ENCODE results near the gene PREB. TPM values are rescaled to one million over a fixed set of nuclear protein-coding genes. Genes with fewer than 3 reads are reported as not detected.

PREB gene
- total RNA-seq, 2 experiments from 2014 or later: 12.3 to 12.6 TPM

DNA sequence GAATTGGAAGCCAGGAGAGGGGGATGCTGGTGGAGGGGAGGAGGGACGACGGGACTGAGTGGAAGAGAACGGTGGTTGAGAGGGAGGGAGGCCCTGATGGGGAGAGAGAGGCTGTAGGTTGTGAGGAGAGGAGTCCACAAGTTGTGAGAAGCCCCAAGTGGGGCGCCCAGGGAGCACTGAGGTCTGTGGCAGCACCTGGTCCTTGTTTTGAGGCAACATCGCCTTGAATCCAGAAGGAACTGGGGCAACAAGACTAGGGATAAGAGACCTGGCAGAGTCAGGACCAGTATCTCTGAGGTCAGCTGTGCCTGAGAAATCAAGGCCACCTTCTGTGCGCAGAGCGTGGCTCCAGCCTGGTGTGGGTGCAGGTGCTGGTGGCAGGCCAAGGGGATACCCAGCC is 3.7 kb upstream of the PREB start:
- ATAC-seq (ENCODE audit: poor library complexity): no peak
- intact Hi-C loops (cut with DNase I, micrococcal nuclease): loop anchor here in 1 of 2 experiments (5.0 kb wide), 1 partner anchor 239 kb away; no protein-coding TSS in a partner anchor
- TF ChIP-seq, protein P1, sequence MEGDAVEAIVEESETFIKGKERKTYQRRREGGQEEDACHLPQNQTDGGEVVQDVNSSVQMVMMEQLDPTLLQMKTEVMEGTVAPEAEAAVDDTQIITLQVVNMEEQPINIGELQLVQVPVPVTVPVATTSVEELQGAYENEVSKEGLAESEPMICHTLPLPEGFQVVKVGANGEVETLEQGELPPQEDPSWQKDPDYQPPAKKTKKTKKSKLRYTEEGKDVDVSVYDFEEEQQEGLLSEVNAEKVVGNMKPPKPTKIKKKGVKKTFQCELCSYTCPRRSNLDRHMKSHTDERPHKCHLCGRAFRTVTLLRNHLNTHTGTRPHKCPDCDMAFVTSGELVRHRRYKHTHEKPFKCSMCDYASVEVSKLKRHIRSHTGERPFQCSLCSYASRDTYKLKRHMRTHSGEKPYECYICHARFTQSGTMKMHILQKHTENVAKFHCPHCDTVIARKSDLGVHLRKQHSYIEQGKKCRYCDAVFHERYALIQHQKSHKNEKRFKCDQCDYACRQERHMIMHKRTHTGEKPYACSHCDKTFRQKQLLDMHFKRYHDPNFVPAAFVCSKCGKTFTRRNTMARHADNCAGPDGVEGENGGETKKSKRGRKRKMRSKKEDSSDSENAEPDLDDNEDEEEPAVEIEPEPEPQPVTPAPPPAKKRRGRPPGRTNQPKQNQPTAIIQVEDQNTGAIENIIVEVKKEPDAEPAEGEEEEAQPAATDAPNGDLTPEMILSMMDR (IDR thresholded peaks at IDR 0.05): no peak
- peaks cover 5% of the 10 kb centered on the region for H3K9me3 Mint-ChIP-seq
- ChIA-PET CTCF (no interaction called here), POLR2A (no interaction called here)
- peaks cover 5% of the 10 kb centered on the region for H3K27me3 Mint-ChIP-seq
- no peak overlapping the region for H3K27ac Mint-ChIP-seq
- peaks cover 8% of the 10 kb centered on the region for H3K36me3 Mint-ChIP-seq (ENCODE audit: low read depth)
- no peaks in the 10 kb centered on the region for H3K36me3 ChIP-seq (ENCODE audit: insufficient read depth, low read length)
- H3K27me3 ChIP-seq (ENCODE audit: control insufficient read depth in 1 of 2, insufficient read depth in 2 of 2, low read length in 2 of 2): no peaks in the 10 kb centered on the region
- peaks cover 16% of the 10 kb centered on the region for H3K4me1 ChIP-seq (ENCODE audit: insufficient read depth, low read length)
- peaks cover 13% of the 10 kb centered on the region for H3K4me1 Mint-ChIP-seq (ENCODE audit: low read depth)
- H3K4me3 Mint-ChIP-seq: peak overlapping the region; percentile 42
- H3K27ac ChIP-seq (ENCODE audit: low read depth in 1 of 2, low read length in 2 of 2): no peak overlapping the region
- H3K4me3 ChIP-seq (ENCODE audit: low read length): no peak overlapping the region
- DNase-seq: no peak
- peaks cover 0 to 3% of the 10 kb centered on the region in 2 experiments for H3K9me3 ChIP-seq (ENCODE audit: control insufficient read depth in 1 of 2, insufficient read depth in 1 of 2, low read length in 2 of 2)

- no peak overlapping the region for H3K4me3 Mint-ChIP-seq
Observed at GRCh38 chr2:27137322-27137935, 3.0 kb upstream of the PREB start.

DNA sequence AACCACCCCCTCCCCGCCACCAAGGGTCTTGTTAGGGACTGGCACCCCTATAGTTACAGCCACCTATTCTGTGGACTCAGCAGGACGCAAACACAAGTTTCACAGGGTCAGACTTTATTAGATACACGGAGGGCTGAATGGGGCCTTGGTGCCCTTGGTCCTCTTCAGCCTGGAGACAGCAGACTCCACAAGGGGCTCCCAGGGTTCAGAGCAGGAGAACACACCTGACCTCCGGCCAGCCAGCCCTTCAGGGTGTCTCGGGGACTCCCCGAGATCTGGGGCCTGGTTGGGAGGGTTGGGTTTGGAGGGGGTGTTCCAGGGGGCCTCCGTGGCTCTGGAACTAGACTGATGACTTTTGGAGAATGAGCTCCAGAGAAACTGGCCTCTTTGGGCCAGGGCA is 2.3 kb upstream of the PREB start:
- Histone ChIP-seq H3K27me3 (ENCODE audit: control insufficient read depth in 1 of 2, insufficient read depth in 2 of 2, low read length in 2 of 2) (no peaks in the 10 kb centered on the region), H3K27ac (ENCODE audit: low read depth in 1 of 2, low read length in 2 of 2) (no peak overlapping the region), H3K4me3 (ENCODE audit: low read length) (no peak overlapping the region), H3K36me3 (ENCODE audit: insufficient read depth, low read length) (peaks cover 12% of the 10 kb centered on the region), H3K4me1 (ENCODE audit: insufficient read depth, low read length) (peaks cover 27% of the 10 kb centered on the region), H3K9me3 (ENCODE audit: control insufficient read depth in 1 of 2, insufficient read depth in 1 of 2, low read length in 2 of 2) (no peaks in the 10 kb centered on the region)
- Mint-ChIP-seq H3K36me3 (ENCODE audit: low read depth) (peaks cover 16% of the 10 kb centered on the region), H3K27me3 (no peaks in the 10 kb centered on the region), H3K4me1 (ENCODE audit: low read depth) (peaks cover 19% of the 10 kb centered on the region), H3K4me3 (no peak overlapping the region), H3K9me3 (no peaks in the 10 kb centered on the region), H3K27ac (no peak overlapping the region)
- ChIA-PET CTCF (interaction anchor here (0.6 to 1.0 kb wide), 2 partner anchors 13 to 33 kb away, joined by 5 read pairs; partner anchors contain the start of gene ABHD1), POLR2A (no interaction called here)
- no peak for DNase-seq
- TF ChIP-seq, protein P1 (IDR thresholded peaks at IDR 0.05): no peak
- intact Hi-C loops (cut with DNase I, micrococcal nuclease): loop anchor here in 1 of 2 experiments (5.0 kb wide), 1 partner anchor 241 kb away; no protein-coding TSS in a partner anchor
- ATAC-seq (ENCODE audit: poor library complexity): no peak

More at GRCh38 chr2:27137322-27137935, 3.0 kb upstream of the PREB start:
- Histone ChIP-seq H3K4me1 (ENCODE audit: insufficient read depth, low read length) (peaks cover 22% of the 10 kb centered on the region), H3K9me3 (ENCODE audit: control insufficient read depth in 1 of 2, insufficient read depth in 1 of 2, low read length in 2 of 2) (no peaks in the 10 kb centered on the region), H3K4me3 (ENCODE audit: low read length) (no peak overlapping the region), H3K36me3 (ENCODE audit: insufficient read depth, low read length) (peaks cover 5% of the 10 kb centered on the region), H3K27me3 (ENCODE audit: control insufficient read depth in 1 of 2, insufficient read depth in 2 of 2, low read length in 2 of 2) (no peaks in the 10 kb centered on the region), H3K27ac (ENCODE audit: low read depth in 1 of 2, low read length in 2 of 2) (no peak overlapping the region)
- CTCF ChIA-PET: no interaction called here
- intact Hi-C loops (cut with DNase I, micrococcal nuclease): loop anchor here in 1 of 2 experiments (5.0 kb wide), 1 partner anchor 240 kb away; no protein-coding TSS in a partner anchor
- POLR2A ChIA-PET: no interaction called here
- DNase-seq (no peak), ATAC-seq (ENCODE audit: poor library complexity) (no peak)
- Mint-ChIP-seq H3K27me3 (no peaks in the 10 kb centered on the region), H3K27ac (no peak overlapping the region), H3K36me3 (ENCODE audit: low read depth) (peaks cover 15% of the 10 kb centered on the region), H3K4me1 (ENCODE audit: low read depth) (peaks cover 19% of the 10 kb centered on the region), H3K9me3 (no peaks in the 10 kb centered on the region)
- TF ChIP-seq, protein P1 (IDR thresholded peaks at IDR 0.05): no peak
